Lower leg skin (tissue), 3 donors: ENCODE results near the gene PSTK.

Source experiments
- POLR2A ChIP-seq, 2 donors: fragments of 450-650 bp; IDR thresholded peaks; one replicate each; pipeline ENCODE4 v1.6.1; 2016 to 2017; ENCODE audit warnings: antibody characterized with exemption in 2 of 2, mild to moderate bottlenecking in 1 of 2, moderate library complexity in 1 of 2
- TF ChIP-seq, protein P1 (sequence below), 3 donors: fragments of 450-650 bp; IDR thresholded peaks; one replicate each; pipeline ENCODE4 v1.5.1; 2016; ENCODE audit warnings: antibody characterized with exemption in 3 of 3, mild to moderate bottlenecking in 3 of 3, moderate library complexity in 2 of 3

- TF ChIP-seq, protein P1, sequence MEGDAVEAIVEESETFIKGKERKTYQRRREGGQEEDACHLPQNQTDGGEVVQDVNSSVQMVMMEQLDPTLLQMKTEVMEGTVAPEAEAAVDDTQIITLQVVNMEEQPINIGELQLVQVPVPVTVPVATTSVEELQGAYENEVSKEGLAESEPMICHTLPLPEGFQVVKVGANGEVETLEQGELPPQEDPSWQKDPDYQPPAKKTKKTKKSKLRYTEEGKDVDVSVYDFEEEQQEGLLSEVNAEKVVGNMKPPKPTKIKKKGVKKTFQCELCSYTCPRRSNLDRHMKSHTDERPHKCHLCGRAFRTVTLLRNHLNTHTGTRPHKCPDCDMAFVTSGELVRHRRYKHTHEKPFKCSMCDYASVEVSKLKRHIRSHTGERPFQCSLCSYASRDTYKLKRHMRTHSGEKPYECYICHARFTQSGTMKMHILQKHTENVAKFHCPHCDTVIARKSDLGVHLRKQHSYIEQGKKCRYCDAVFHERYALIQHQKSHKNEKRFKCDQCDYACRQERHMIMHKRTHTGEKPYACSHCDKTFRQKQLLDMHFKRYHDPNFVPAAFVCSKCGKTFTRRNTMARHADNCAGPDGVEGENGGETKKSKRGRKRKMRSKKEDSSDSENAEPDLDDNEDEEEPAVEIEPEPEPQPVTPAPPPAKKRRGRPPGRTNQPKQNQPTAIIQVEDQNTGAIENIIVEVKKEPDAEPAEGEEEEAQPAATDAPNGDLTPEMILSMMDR (IDR thresholded peaks at IDR 0.05): no peak
- no peak for TF ChIP-seq POLR2A (IDR thresholded peaks at IDR 0.05)
Measured at GRCh38 chr10:122966879-122967278, 13.3 kb upstream of the PSTK start.
